NCI-H226 (cell line): Measurements from ENCODE around the gene TRAK2.

ENCODE experiments used
- DNase-seq: peaks from one replicate; pipeline ENCODE4 v3.0.0-alpha.2; 2015

Gene TRAK2

GRCh38 chr2:201353116-201353515 is 98.1 kb downstream of the TRAK2 start:
- DNase-seq: no peak

GRCh38 chr2:201350879-201351278 is 100.4 kb downstream of the TRAK2 start:
- DNase-seq: no peak

GRCh38 chr2:201349601-201350000 is 101.7 kb downstream of the TRAK2 start:
- DNase-seq: no peak

GRCh38 chr2:201348758-201349157 is 102.5 kb downstream of the TRAK2 start:
- DNase-seq: no peak

GRCh38 chr2:201347138-201347537 is 104.1 kb downstream of the TRAK2 start:
- DNase-seq: no peak

GRCh38 chr2:201345625-201346213 is 105.5 kb downstream of the TRAK2 start:
- no peak for DNase-seq

- DNase-seq: no peak
Observed at GRCh38 chr2:201344663-201345366, 106.4 kb downstream of the TRAK2 start.

- DNase-seq: no peak
Observed at GRCh38 chr2:201343559-201343958, 107.7 kb downstream of the TRAK2 start.

- no peak for DNase-seq
Observed at GRCh38 chr2:201342923-201343322, 108.3 kb downstream of the TRAK2 start.

GRCh38 chr2:201329409-201329808 is 121.8 kb downstream of the TRAK2 start:
- no peak for DNase-seq

- DNase-seq: no peak
Observed at GRCh38 chr2:201327678-201328077, 123.6 kb downstream of the TRAK2 start.
